GM23338 (cell line): ENCODE results near the gene GPSM1.

Experiments
- CREB1 ChIP-seq: fragments of 250-450 bp; sonication (Bioruptor Pico); IDR thresholded peaks from 2 replicates; pipeline ENCODE4 v1.5.0; 2020; ENCODE audit warnings: low read depth, mild to moderate bottlenecking, moderate library complexity
- EZH2 ChIP-seq: fragments of 200-600 bp; sonication (generic); IDR thresholded peaks from one replicate; pipeline ENCODE4 v1.8.0; 2017; ENCODE audit warnings: antibody characterized with exemption, mild to moderate bottlenecking, low read depth; ENCODE audit not compliant: unreplicated experiment
- EZH2phosphoT487 ChIP-seq: fragments of 200-600 bp; sonication (generic); IDR thresholded peaks from one replicate; pipeline ENCODE4 v1.8.1; 2018; ENCODE audit warnings: antibody characterized with exemption; ENCODE audit not compliant: unreplicated experiment
- POLR2AphosphoS5 ChIP-seq: IDR thresholded peaks from 2 replicates; pipeline ENCODE4 v1.6.1; 2016; ENCODE audit warnings: antibody characterized with exemption, low read depth
- ZNF331 ChIP-seq: fragments of 250-450 bp; sonication (Bioruptor Pico); IDR thresholded peaks from 2 replicates; pipeline ENCODE4 v1.5.0; 2020; ENCODE audit warnings: low read depth, mild to moderate bottlenecking, moderate library complexity
- TF ChIP-seq, protein P1 (sequence below), 2 experiments: fragments of 200-600 bp in 1 of 2; sonication (generic) in 1 of 2; conservative IDR thresholded peaks; 2 replicates each; pipeline versions ENCODE4 v1.5.1 to v1.6.1; 2016 to 2017; ENCODE audit warnings: antibody characterized with exemption in 2 of 2, low read depth in 2 of 2, mild to moderate bottlenecking in 2 of 2, moderate library complexity in 1 of 2
- TF ChIP-seq, protein P2 (sequence below): IDR thresholded peaks from one replicate; pipeline ENCODE4 v1.6.1; 2018; ENCODE audit warnings: antibody characterized with exemption; ENCODE audit not compliant: unreplicated experiment
- TF ChIP-seq, protein P3 (sequence below): IDR thresholded peaks from 2 replicates; pipeline ENCODE4 v1.6.1; 2016; ENCODE audit warnings: antibody characterized with exemption

DNA sequence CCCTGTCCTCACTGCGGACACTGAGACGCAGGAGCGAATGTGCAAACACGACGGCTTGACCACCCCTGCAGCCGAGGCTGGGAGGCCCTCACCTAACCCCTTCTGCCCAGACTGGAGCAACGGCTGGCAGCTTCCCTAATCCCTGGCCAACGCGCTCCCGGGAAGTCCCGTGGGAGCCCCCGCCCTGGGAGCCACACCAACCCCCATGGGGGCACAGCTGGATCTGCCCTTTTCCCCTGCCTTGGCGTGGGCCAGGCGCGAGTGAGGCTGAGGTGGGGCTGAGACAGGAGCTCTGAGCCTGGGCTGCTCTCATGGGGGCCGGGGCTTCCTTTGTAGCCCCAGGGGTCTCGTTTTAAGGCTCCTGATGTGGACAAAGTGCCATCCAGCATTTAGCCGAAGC, 40.9 kb downstream of the GPSM1 start:
- TF ChIP-seq EZH2, result no peak
- TF ChIP-seq, protein P1, sequence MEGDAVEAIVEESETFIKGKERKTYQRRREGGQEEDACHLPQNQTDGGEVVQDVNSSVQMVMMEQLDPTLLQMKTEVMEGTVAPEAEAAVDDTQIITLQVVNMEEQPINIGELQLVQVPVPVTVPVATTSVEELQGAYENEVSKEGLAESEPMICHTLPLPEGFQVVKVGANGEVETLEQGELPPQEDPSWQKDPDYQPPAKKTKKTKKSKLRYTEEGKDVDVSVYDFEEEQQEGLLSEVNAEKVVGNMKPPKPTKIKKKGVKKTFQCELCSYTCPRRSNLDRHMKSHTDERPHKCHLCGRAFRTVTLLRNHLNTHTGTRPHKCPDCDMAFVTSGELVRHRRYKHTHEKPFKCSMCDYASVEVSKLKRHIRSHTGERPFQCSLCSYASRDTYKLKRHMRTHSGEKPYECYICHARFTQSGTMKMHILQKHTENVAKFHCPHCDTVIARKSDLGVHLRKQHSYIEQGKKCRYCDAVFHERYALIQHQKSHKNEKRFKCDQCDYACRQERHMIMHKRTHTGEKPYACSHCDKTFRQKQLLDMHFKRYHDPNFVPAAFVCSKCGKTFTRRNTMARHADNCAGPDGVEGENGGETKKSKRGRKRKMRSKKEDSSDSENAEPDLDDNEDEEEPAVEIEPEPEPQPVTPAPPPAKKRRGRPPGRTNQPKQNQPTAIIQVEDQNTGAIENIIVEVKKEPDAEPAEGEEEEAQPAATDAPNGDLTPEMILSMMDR (conservative IDR thresholded peaks at IDR 0.05; ENCODE audit: low read depth in 2 of 2), result no peak
- TF ChIP-seq POLR2AphosphoS5, result no peak
- TF ChIP-seq, protein P2, sequence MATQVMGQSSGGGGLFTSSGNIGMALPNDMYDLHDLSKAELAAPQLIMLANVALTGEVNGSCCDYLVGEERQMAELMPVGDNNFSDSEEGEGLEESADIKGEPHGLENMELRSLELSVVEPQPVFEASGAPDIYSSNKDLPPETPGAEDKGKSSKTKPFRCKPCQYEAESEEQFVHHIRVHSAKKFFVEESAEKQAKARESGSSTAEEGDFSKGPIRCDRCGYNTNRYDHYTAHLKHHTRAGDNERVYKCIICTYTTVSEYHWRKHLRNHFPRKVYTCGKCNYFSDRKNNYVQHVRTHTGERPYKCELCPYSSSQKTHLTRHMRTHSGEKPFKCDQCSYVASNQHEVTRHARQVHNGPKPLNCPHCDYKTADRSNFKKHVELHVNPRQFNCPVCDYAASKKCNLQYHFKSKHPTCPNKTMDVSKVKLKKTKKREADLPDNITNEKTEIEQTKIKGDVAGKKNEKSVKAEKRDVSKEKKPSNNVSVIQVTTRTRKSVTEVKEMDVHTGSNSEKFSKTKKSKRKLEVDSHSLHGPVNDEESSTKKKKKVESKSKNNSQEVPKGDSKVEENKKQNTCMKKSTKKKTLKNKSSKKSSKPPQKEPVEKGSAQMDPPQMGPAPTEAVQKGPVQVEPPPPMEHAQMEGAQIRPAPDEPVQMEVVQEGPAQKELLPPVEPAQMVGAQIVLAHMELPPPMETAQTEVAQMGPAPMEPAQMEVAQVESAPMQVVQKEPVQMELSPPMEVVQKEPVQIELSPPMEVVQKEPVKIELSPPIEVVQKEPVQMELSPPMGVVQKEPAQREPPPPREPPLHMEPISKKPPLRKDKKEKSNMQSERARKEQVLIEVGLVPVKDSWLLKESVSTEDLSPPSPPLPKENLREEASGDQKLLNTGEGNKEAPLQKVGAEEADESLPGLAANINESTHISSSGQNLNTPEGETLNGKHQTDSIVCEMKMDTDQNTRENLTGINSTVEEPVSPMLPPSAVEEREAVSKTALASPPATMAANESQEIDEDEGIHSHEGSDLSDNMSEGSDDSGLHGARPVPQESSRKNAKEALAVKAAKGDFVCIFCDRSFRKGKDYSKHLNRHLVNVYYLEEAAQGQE, result no peak
- no peak for TF ChIP-seq CREB1
- TF ChIP-seq ZNF331 (CRISPR knock-in tag), result no peak
- no peak for TF ChIP-seq EZH2phosphoT487
- TF ChIP-seq, protein P3, sequence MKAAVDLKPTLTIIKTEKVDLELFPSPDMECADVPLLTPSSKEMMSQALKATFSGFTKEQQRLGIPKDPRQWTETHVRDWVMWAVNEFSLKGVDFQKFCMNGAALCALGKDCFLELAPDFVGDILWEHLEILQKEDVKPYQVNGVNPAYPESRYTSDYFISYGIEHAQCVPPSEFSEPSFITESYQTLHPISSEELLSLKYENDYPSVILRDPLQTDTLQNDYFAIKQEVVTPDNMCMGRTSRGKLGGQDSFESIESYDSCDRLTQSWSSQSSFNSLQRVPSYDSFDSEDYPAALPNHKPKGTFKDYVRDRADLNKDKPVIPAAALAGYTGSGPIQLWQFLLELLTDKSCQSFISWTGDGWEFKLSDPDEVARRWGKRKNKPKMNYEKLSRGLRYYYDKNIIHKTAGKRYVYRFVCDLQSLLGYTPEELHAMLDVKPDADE, result no peak
